ENCODE data around the gene ARFRP1.
A peak's percentile ranks its signal among the peaks of the same experiment; 100 is the strongest.

ARFRP1 gene, protein sequence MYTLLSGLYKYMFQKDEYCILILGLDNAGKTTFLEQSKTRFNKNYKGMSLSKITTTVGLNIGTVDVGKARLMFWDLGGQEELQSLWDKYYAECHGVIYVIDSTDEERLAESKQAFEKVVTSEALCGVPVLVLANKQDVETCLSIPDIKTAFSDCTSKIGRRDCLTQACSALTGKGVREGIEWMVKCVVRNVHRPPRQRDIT

DNA sequence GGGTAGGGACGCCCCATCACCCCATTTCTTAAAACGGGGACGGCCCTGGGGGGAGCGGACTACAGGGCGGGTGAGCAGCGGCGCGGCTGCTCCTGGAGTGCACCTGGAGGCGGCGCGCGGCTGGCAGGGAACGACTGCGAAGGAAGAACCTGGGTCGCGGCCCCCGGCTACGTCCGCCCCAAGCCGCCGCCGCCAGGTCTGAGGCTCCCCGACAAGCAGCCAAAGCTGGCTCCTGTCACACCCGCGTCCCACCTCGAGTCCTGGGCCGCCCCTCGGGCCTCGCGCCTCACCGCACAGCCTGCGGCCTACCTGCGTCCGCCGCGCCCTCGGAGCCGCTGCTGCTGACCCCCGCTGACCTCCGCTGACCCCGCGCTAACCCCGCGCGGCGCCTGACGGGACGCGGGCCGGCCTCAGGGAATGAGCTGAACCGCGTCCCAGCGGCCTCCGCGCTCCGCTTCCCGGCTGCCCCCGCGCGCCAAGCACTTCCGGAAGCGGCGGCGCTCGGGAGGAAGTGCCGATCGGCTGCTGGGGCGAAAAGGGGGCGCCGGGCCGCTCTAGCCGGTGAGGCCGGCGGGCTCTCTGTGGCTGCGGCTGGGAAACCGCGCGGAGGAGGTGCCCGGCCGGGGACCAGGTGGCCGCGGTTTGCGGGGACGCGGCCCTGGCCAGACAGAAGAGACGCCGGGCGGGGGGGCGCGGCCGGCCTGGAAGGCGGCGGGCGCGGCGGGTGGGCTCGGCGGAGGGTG is at the start of gene ARFRP1, which contains the start of gene ZGPAT:
Gene ARFRP1, minus strand, starts transcription at position 419 of the 743 bp plus-strand sequence. CDS start 885 bp downstream, outside the sequence.
Gene ZGPAT, plus strand, starts transcription at position 482 of the 743 bp plus-strand sequence. CDS start 542 bp downstream, outside the sequence.
- H3K4me3 ChIP-seq (ENCODE audit: low read depth, low read length): peak within 1 kb of the TSS; percentile 77
- no peak for TF ChIP-seq CTCF (IDR thresholded peaks at IDR 0.05; ENCODE audit: insufficient read depth, low read depth, low read length, missing control alignments)
- DNase-seq (ENCODE audit: low read depth): peak; percentile 94

- DNase-seq (ENCODE audit: low read depth): no peak
- TF ChIP-seq CTCF (IDR thresholded peaks at IDR 0.05; ENCODE audit: insufficient read depth, low read depth, low read length, missing control alignments): no peak
- no peak overlapping the region for H3K4me3 ChIP-seq (ENCODE audit: low read depth, low read length)
Observed at GRCh38 chr20:63756648-63756991, 48.8 kb upstream of the ARFRP1 start.

- DNase-seq (ENCODE audit: low read depth): no peak
- no peak for TF ChIP-seq CTCF (IDR thresholded peaks at IDR 0.05; ENCODE audit: insufficient read depth, low read depth, low read length, missing control alignments)
- H3K4me3 ChIP-seq (ENCODE audit: low read depth, low read length): no peak overlapping the region
Observed at GRCh38 chr20:63755933-63756647, 48.3 kb upstream of the ARFRP1 start.

- DNase-seq (ENCODE audit: low read depth): no peak
- TF ChIP-seq CTCF (IDR thresholded peaks at IDR 0.05; ENCODE audit: insufficient read depth, low read depth, low read length, missing control alignments): no peak
- no peak overlapping the region for H3K4me3 ChIP-seq (ENCODE audit: low read depth, low read length)
Observed at GRCh38 chr20:63754008-63754407, 46.2 kb upstream of the ARFRP1 start.

- TF ChIP-seq CTCF (IDR thresholded peaks at IDR 0.05; ENCODE audit: insufficient read depth, low read depth, low read length, missing control alignments): no peak
- no peak overlapping the region for H3K4me3 ChIP-seq (ENCODE audit: low read depth, low read length)
- no peak for DNase-seq (ENCODE audit: low read depth)
Observed at GRCh38 chr20:63753381-63753780, 45.6 kb upstream of the ARFRP1 start.

GRCh38 chr20:63752411-63753101 is 44.8 kb upstream of the ARFRP1 start:
- no peak for DNase-seq (ENCODE audit: low read depth)
- H3K4me3 ChIP-seq (ENCODE audit: low read depth, low read length): no peak overlapping the region
- TF ChIP-seq CTCF (IDR thresholded peaks at IDR 0.05; ENCODE audit: insufficient read depth, low read depth, low read length, missing control alignments): no peak

Data from GM12865 (cell line).